Smooth muscle cell (in vitro differentiated cells): Measurements from ENCODE around the gene MBNL2. TPM values are rescaled to one million over a fixed set of nuclear protein-coding genes. Genes with fewer than 3 reads are reported as not detected.

Experiments
- DNase-seq: peaks from one replicate; lab custom pipeline; 2025; ENCODE audit not compliant: unreplicated experiment; lab: John Stamatoyannopoulos, UW
- H2AFZ ChIP-seq: fragments of 200-600 bp; sonication (generic); 2 replicates; pipeline ENCODE4 v1.6.0; 2016; ENCODE audit warnings: antibody characterized with exemption, low read depth, mild to moderate bottlenecking
- H3F3A ChIP-seq: fragments of 200-600 bp; sonication (generic); 2 replicates; pipeline ENCODE4 v1.6.0; 2017; ENCODE audit warnings: antibody characterized with exemption, low read depth
- H3K27ac ChIP-seq: fragments of 200-600 bp; sonication (generic); 2 replicates; pipeline ENCODE4 v1.5.1; 2016; ENCODE audit warnings: low read depth, mild to moderate bottlenecking
- H3K27me3 ChIP-seq: fragments of 200-600 bp; sonication (generic); 2 replicates; pipeline ENCODE4 v1.6.1; 2016; ENCODE audit warnings: low read depth, mild to moderate bottlenecking
- H3K36me3 ChIP-seq: fragments of 200-600 bp; sonication (generic); 2 replicates; pipeline ENCODE4 v1.5.1; 2016; ENCODE audit warnings: low read depth
- H3K4me1 ChIP-seq: fragments of 200-600 bp; sonication (generic); 2 replicates; pipeline ENCODE4 v1.5.1; 2016; ENCODE audit warnings: low read depth
- H3K4me2 ChIP-seq: fragments of 200-600 bp; sonication (generic); 2 replicates; pipeline ENCODE4 v1.6.0; 2016; ENCODE audit warnings: mild to moderate bottlenecking
- H3K4me3 ChIP-seq: fragments of 200-600 bp; sonication (generic); 2 replicates; pipeline ENCODE4 v1.5.1; 2016; ENCODE audit warnings: mild to moderate bottlenecking
- H3K79me2 ChIP-seq: fragments of 200-600 bp; sonication (generic); 2 replicates; pipeline ENCODE4 v1.6.0; 2016; ENCODE audit warnings: low read depth, mild to moderate bottlenecking
- H3K9ac ChIP-seq: fragments of 200-600 bp; sonication (generic); 2 replicates; pipeline ENCODE4 v1.6.0; 2016; ENCODE audit warnings: low read depth
- H3K9me3 ChIP-seq: fragments of 200-600 bp; sonication (generic); replicated peaks from 2 replicates; pipeline ENCODE4 v1.5.1; 2016; ENCODE audit warnings: low read depth
- H4K20me1 ChIP-seq: fragments of 200-600 bp; sonication (generic); 2 replicates; pipeline ENCODE4 v1.6.0; 2016; ENCODE audit warnings: low read depth
- WGBS: methylation state at CpG from one replicate; pipeline ENCODE4 v1.1.7; 2016; ENCODE audit warnings: low lambda C conversion rate; 5-methylcytosine and 5-hydroxymethylcytosine counted together
- polyA plus RNA-seq: library from polyadenylated mRNA; unstranded; fragments of >200 nt; fragmentation: Nextera tagmentation; extraction: Ambion mirVana; gene quantifications from 2 replicates; pipeline ENCODE4 v1.2.1, GENCODE V29; 2016
- total RNA-seq: library from RNA; depleted of rRNA; stranded (reverse); fragments of >200 nt; gene quantifications from 2 replicates; pipeline ENCODE4 v1.2.3, GENCODE V29; 2014
- TF ChIP-seq, protein P1 (sequence below): fragments of 200-600 bp; sonication (generic); IDR thresholded peaks from 2 replicates; pipeline ENCODE4 v1.5.1; 2017; ENCODE audit warnings: borderline replicate concordance, mild to moderate bottlenecking, antibody characterized with exemption; ENCODE audit not compliant: insufficient read depth, poor library complexity, severe bottlenecking

MBNL2 gene
- total and polyA plus RNA-seq, 2 experiments from 2014 or later, result 33.7 to 120 TPM

DNA sequence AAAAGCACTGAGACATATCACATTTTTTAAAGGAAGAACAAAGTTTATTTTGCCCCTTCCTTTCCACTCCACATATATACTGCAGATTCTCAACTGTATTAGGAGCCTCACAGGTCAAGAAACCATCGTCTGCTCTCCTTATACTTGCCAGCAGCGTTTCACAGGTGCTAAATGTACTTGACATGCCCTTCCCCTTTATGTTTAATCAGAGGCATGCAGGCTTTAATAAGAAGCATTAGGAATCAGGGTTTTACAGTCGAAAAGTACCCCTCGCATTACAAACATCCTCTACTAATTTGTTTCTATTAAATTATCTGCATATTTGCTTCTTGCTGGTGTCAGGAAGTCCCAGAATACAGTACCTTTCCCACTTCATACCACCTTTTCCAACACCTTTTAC lies 208.2 kb downstream of the MBNL2 start:
- H4K20me1 ChIP-seq, result no peaks in the 10 kb centered on the region
- TF ChIP-seq, protein P1, sequence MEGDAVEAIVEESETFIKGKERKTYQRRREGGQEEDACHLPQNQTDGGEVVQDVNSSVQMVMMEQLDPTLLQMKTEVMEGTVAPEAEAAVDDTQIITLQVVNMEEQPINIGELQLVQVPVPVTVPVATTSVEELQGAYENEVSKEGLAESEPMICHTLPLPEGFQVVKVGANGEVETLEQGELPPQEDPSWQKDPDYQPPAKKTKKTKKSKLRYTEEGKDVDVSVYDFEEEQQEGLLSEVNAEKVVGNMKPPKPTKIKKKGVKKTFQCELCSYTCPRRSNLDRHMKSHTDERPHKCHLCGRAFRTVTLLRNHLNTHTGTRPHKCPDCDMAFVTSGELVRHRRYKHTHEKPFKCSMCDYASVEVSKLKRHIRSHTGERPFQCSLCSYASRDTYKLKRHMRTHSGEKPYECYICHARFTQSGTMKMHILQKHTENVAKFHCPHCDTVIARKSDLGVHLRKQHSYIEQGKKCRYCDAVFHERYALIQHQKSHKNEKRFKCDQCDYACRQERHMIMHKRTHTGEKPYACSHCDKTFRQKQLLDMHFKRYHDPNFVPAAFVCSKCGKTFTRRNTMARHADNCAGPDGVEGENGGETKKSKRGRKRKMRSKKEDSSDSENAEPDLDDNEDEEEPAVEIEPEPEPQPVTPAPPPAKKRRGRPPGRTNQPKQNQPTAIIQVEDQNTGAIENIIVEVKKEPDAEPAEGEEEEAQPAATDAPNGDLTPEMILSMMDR, result no peak
- H3K4me3 ChIP-seq, result no peak overlapping the region
- H3K9me3 ChIP-seq, result no peaks in the 10 kb centered on the region
- H3K9ac ChIP-seq, result no peak overlapping the region
- H3K36me3 ChIP-seq, result no peaks in the 10 kb centered on the region
- no peak for DNase-seq
- peaks cover 10% of the 10 kb centered on the region for H3K79me2 ChIP-seq
- no peak overlapping the region for H2AFZ ChIP-seq
- no peak overlapping the region for H3K27ac ChIP-seq
- H3K27me3 ChIP-seq, result no peaks in the 10 kb centered on the region
- H3F3A ChIP-seq, result no peaks in the 10 kb centered on the region
- WGBS, result 88% methylated on average over 4 of the region's 4 CpGs
- H3K4me1 ChIP-seq, result peaks cover 11% of the 10 kb centered on the region
- H3K4me2 ChIP-seq, result peak overlapping the region; percentile 12

DNA sequence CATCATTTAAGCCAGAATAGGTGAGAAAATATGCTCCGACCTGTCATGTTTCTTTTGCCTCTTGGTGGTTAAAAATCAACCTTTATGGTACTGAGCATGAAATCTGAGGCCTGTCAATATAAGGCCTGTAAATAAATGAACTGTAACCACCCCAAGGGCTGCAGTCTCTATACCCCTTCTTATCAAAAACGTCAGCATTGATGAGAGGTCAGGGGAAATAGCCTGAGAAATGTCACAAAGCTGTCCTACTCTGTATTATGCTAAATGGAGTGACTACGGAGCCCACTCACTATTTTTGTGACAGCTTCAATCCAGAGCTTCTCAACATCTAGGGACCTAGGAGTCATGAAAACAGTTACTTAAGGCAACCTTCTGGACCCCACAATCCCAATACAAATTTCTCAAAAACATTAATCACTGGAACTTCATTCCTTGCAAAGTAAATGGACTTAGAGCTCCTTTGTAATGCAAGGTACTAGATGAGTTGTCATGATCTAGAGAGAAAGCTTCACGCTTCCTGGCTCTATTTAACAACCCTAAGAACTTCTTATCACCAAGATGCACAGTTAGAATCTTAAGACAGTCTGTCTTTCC lies 209.1 kb downstream of the MBNL2 start:
- 81% methylated on average over 4 of the region's 4 CpGs for WGBS
- no peak for DNase-seq
- H4K20me1 ChIP-seq, result peaks cover 9% of the 10 kb centered on the region
- H3K9me3 ChIP-seq, result no peaks in the 10 kb centered on the region
- H3K9ac ChIP-seq, result no peak overlapping the region
- H3K79me2 ChIP-seq, result peaks cover 19% of the 10 kb centered on the region
- no peak overlapping the region for H2AFZ ChIP-seq
- H3F3A ChIP-seq, result no peaks in the 10 kb centered on the region
- peaks cover 20% of the 10 kb centered on the region for H3K4me1 ChIP-seq
- H3K27ac ChIP-seq, result no peak overlapping the region
- no peaks in the 10 kb centered on the region for H3K27me3 ChIP-seq
- no peaks in the 10 kb centered on the region for H3K36me3 ChIP-seq
- peak overlapping the region; percentile 82 for H3K4me2 ChIP-seq
- no peak overlapping the region for H3K4me3 ChIP-seq
- TF ChIP-seq, protein P1, result no peak

DNA sequence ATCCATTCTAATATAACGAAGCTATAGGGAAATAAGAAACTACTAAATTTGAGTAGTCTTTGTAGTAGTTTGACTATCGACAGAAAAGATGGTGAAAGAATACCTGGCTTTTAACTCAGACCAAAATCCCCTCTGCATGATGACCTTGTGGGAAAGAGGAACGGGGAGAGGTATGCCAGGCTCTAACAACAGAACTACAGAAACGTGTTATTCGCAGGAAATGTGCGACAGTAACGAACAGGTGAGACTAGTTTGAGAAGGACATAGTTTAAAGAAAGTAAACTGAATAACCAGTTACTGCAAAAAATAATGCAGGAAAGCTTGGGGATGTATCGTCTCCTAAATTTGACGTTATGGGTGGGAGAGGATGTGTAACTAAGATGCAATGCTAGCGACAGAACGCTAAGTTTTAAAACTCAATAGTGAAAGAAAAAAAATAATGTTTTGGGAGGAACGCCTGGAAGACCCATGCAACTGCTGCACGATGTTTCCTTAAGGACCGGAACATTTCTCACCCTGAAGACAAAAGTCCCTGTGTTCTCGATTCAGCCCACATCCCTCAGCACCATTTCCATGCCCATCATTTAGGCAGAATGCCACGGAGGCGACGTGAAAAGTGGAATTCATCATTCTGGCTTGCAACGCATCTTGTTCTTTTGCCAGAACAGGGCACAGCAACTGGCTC lies 210.2 kb downstream of the MBNL2 start:
- peak overlapping the region; percentile 59 for H3K4me3 ChIP-seq
- H4K20me1 ChIP-seq, result peaks cover 20% of the 10 kb centered on the region
- peak overlapping the region; percentile 50 for H3K9ac ChIP-seq
- peaks cover 30% of the 10 kb centered on the region for H3K79me2 ChIP-seq
- H3K36me3 ChIP-seq, result no peaks in the 10 kb centered on the region
- no peaks in the 10 kb centered on the region for H3K9me3 ChIP-seq
- H3F3A ChIP-seq, result no peaks in the 10 kb centered on the region
- H2AFZ ChIP-seq, result peak overlapping the region; percentile 81
- peaks cover 30% of the 10 kb centered on the region for H3K4me1 ChIP-seq
- WGBS, result 15% methylated on average over 19 of the region's 19 CpGs
- peak overlapping the region; percentile 82 for H3K4me2 ChIP-seq
- no peak for DNase-seq
- H3K27ac ChIP-seq, result peak overlapping the region; percentile 31
- TF ChIP-seq, protein P1, result no peak
- H3K27me3 ChIP-seq, result no peaks in the 10 kb centered on the region
